Smooth muscle cell (in vitro differentiated cells): ENCODE data around the gene RPS6KA2. TPM values are rescaled to one million over a fixed set of nuclear protein-coding genes. Genes with fewer than 3 reads are reported as not detected.

ENCODE experiments used
- DNase-seq: peaks from one replicate; lab custom pipeline; 2025; ENCODE audit not compliant: unreplicated experiment; lab: John Stamatoyannopoulos, UW
- H2AFZ ChIP-seq: fragments of 200-600 bp; sonication (generic); 2 replicates; pipeline ENCODE4 v1.6.0; 2016; ENCODE audit warnings: antibody characterized with exemption, low read depth, mild to moderate bottlenecking
- H3F3A ChIP-seq: fragments of 200-600 bp; sonication (generic); 2 replicates; pipeline ENCODE4 v1.6.0; 2017; ENCODE audit warnings: antibody characterized with exemption, low read depth
- H3K27ac ChIP-seq: fragments of 200-600 bp; sonication (generic); 2 replicates; pipeline ENCODE4 v1.5.1; 2016; ENCODE audit warnings: low read depth, mild to moderate bottlenecking
- H3K27me3 ChIP-seq: fragments of 200-600 bp; sonication (generic); 2 replicates; pipeline ENCODE4 v1.6.1; 2016; ENCODE audit warnings: low read depth, mild to moderate bottlenecking
- H3K36me3 ChIP-seq: fragments of 200-600 bp; sonication (generic); 2 replicates; pipeline ENCODE4 v1.5.1; 2016; ENCODE audit warnings: low read depth
- H3K4me1 ChIP-seq: fragments of 200-600 bp; sonication (generic); 2 replicates; pipeline ENCODE4 v1.5.1; 2016; ENCODE audit warnings: low read depth
- H3K4me2 ChIP-seq: fragments of 200-600 bp; sonication (generic); 2 replicates; pipeline ENCODE4 v1.6.0; 2016; ENCODE audit warnings: mild to moderate bottlenecking
- H3K4me3 ChIP-seq: fragments of 200-600 bp; sonication (generic); 2 replicates; pipeline ENCODE4 v1.5.1; 2016; ENCODE audit warnings: mild to moderate bottlenecking
- H3K79me2 ChIP-seq: fragments of 200-600 bp; sonication (generic); 2 replicates; pipeline ENCODE4 v1.6.0; 2016; ENCODE audit warnings: low read depth, mild to moderate bottlenecking
- H3K9ac ChIP-seq: fragments of 200-600 bp; sonication (generic); 2 replicates; pipeline ENCODE4 v1.6.0; 2016; ENCODE audit warnings: low read depth
- H3K9me3 ChIP-seq: fragments of 200-600 bp; sonication (generic); replicated peaks from 2 replicates; pipeline ENCODE4 v1.5.1; 2016; ENCODE audit warnings: low read depth
- H4K20me1 ChIP-seq: fragments of 200-600 bp; sonication (generic); 2 replicates; pipeline ENCODE4 v1.6.0; 2016; ENCODE audit warnings: low read depth
- WGBS: methylation state at CpG from one replicate; pipeline ENCODE4 v1.1.7; 2016; ENCODE audit warnings: low lambda C conversion rate; 5-methylcytosine and 5-hydroxymethylcytosine counted together
- polyA plus RNA-seq: library from polyadenylated mRNA; unstranded; fragments of >200 nt; fragmentation: Nextera tagmentation; extraction: Ambion mirVana; gene quantifications from 2 replicates; pipeline ENCODE4 v1.2.1, GENCODE V29; 2016
- total RNA-seq: library from RNA; depleted of rRNA; stranded (reverse); fragments of >200 nt; gene quantifications from 2 replicates; pipeline ENCODE4 v1.2.3, GENCODE V29; 2014
- TF ChIP-seq, protein P1 (sequence below): fragments of 200-600 bp; sonication (generic); IDR thresholded peaks from 2 replicates; pipeline ENCODE4 v1.5.1; 2017; ENCODE audit warnings: borderline replicate concordance, mild to moderate bottlenecking, antibody characterized with exemption; ENCODE audit not compliant: insufficient read depth, poor library complexity, severe bottlenecking

RPS6KA2 gene
- total and polyA plus RNA-seq, 2 experiments from 2014 or later = 7.8 to 10.4 TPM

DNA sequence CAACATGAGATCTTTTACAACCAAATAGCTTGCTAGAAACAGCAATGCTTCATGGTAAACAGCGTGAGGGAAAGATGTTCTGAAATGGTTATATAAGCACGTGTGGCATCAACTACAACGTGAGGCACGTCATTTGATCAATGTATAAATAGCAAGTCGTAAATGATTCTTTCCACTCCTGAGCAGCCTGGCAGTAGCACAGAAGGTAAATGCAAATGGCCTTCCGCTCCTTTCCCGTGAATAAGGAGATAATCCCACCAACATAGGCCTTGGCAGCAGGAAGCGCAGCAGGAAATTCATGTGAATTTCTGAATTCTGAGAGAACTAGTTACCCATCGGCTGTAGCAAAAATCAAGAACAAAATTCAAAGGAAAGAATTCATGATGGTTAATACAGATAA is 17.0 kb downstream of the RPS6KA2 start:
- DNase-seq = no peak
- Histone ChIP-seq H3K4me2 (no peak overlapping the region), H2AFZ (no peak overlapping the region), H3K9ac (no peak overlapping the region), H3K79me2 (peaks cover 25% of the 10 kb centered on the region), H3K9me3 (no peaks in the 10 kb centered on the region), H3K4me1 (peaks cover 8% of the 10 kb centered on the region), H3K4me3 (no peak overlapping the region), H3K27me3 (no peaks in the 10 kb centered on the region), H3K36me3 (no peaks in the 10 kb centered on the region), H3F3A (no peaks in the 10 kb centered on the region), H3K27ac (no peak overlapping the region), H4K20me1 (no peaks in the 10 kb centered on the region)
- WGBS = 91% methylated on average over 9 of the region's 9 CpGs
- TF ChIP-seq, protein P1, sequence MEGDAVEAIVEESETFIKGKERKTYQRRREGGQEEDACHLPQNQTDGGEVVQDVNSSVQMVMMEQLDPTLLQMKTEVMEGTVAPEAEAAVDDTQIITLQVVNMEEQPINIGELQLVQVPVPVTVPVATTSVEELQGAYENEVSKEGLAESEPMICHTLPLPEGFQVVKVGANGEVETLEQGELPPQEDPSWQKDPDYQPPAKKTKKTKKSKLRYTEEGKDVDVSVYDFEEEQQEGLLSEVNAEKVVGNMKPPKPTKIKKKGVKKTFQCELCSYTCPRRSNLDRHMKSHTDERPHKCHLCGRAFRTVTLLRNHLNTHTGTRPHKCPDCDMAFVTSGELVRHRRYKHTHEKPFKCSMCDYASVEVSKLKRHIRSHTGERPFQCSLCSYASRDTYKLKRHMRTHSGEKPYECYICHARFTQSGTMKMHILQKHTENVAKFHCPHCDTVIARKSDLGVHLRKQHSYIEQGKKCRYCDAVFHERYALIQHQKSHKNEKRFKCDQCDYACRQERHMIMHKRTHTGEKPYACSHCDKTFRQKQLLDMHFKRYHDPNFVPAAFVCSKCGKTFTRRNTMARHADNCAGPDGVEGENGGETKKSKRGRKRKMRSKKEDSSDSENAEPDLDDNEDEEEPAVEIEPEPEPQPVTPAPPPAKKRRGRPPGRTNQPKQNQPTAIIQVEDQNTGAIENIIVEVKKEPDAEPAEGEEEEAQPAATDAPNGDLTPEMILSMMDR = no peak

DNA sequence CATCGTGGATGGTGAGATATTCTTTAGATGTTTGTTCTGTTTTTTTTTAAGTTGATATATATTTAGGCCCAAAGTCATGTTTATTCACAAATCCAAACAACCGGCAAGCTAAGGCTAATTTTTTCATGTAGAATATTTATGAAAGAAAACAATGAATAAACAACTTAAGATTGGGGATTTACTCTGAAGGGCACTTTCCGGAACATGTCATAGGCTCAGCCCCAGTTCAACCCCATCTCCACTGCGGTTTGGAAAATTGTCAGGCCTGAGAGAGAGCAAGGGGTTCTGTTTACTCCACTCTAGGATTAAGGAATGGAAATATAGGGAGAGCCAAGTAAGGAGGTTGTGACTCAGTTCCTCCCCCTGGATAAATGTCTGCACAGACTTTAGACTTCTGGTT is 18.3 kb downstream of the RPS6KA2 start:
- no peaks in the 10 kb centered on the region for H3K9me3 ChIP-seq
- H3K79me2 ChIP-seq = peaks cover 30% of the 10 kb centered on the region
- no peaks in the 10 kb centered on the region for H3K27me3 ChIP-seq
- H3K36me3 ChIP-seq = no peaks in the 10 kb centered on the region
- H3K4me2 ChIP-seq = peak overlapping the region; percentile 15
- H2AFZ ChIP-seq = no peak overlapping the region
- TF ChIP-seq, protein P1 = no peak
- no peaks in the 10 kb centered on the region for H4K20me1 ChIP-seq
- no peak for DNase-seq
- WGBS = 42% methylated on average over 4 of the region's 4 CpGs
- peaks cover 8% of the 10 kb centered on the region for H3K4me1 ChIP-seq
- H3K27ac ChIP-seq = peak overlapping the region; percentile 68
- no peaks in the 10 kb centered on the region for H3F3A ChIP-seq
- no peak overlapping the region for H3K4me3 ChIP-seq
- no peak overlapping the region for H3K9ac ChIP-seq

DNA sequence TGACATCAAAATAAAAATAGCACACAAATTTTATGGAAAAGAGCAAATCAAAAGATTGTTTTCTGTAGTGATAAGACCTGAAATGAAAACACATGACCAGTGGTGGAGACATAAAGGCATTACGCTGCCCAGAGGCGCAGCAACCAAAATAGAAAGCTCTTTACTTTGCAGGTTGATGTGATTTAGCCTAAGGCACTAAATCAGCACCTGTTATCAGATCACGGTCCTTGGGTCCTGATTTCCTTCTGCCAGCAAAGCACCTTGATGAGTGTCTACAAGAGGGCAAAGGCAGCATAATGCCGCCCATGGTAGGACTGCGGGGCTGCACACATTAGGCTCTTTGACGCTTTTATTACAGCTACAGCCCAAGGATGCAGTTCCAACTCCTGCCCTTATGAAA is 21.3 kb downstream of the RPS6KA2 start:
- Histone ChIP-seq H3K4me3 (no peak overlapping the region), H3K4me1 (peaks cover 8% of the 10 kb centered on the region), H3K79me2 (peaks cover 24% of the 10 kb centered on the region), H2AFZ (no peak overlapping the region), H3K4me2 (no peak overlapping the region), H4K20me1 (no peaks in the 10 kb centered on the region), H3K27ac (no peak overlapping the region), H3K27me3 (no peaks in the 10 kb centered on the region), H3K36me3 (no peaks in the 10 kb centered on the region), H3K9ac (no peak overlapping the region), H3F3A (no peaks in the 10 kb centered on the region), H3K9me3 (no peaks in the 10 kb centered on the region)
- TF ChIP-seq, protein P1 = no peak
- DNase-seq = no peak
- WGBS = 91% methylated on average over 6 of the region's 6 CpGs

DNA sequence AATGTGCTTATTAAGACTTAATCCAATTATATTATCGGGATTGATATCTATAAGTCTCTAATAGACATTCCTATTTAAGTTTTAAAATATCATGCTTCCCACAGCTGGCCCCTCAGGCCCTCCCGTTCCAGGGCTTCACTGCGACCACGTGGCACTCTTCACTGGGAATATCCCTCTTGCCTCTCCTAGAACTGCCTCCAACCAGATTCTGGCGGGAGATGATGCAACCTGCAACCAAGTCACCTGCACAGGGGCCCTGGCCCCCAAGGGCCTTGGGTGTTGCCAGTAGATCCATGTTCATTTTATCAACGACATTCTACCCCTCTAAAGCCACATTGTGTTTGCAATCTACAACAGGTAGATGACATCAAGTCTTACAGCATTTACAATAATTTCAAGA is 22.1 kb downstream of the RPS6KA2 start:
- Histone ChIP-seq H4K20me1 (no peaks in the 10 kb centered on the region), H3K79me2 (peaks cover 20% of the 10 kb centered on the region), H3K27ac (no peak overlapping the region), H3K4me3 (no peak overlapping the region), H3K9ac (no peak overlapping the region), H3K9me3 (no peaks in the 10 kb centered on the region), H3K36me3 (no peaks in the 10 kb centered on the region), H3F3A (no peaks in the 10 kb centered on the region), H3K4me2 (no peak overlapping the region), H3K27me3 (no peaks in the 10 kb centered on the region), H2AFZ (no peak overlapping the region), H3K4me1 (peaks cover under 1% of the 10 kb centered on the region)
- TF ChIP-seq, protein P1 = no peak
- WGBS = 95% methylated on average over 6 of the region's 6 CpGs
- no peak for DNase-seq
